Dermis blood vessel endothelial cell (primary cell): ENCODE results near the gene C6orf89. TPM values are rescaled to one million over a fixed set of nuclear protein-coding genes. Genes with fewer than 3 reads are reported as not detected.

ENCODE experiments used
- DNase-seq: peaks from one replicate; pipeline ENCODE4 v3.0.0; 2010
- total RNA-seq: library from RNA; depleted of rRNA; stranded (reverse); fragments of >200 nt; gene quantifications from 2 replicates; pipeline ENCODE4 v1.2.3, GENCODE V29; 2014

Gene C6orf89
- total RNA-seq, 1 donor from 2014 or later: 27.7 TPM

GRCh38 chr6:36970892-36971842, 85.4 kb downstream of the C6orf89 start:
- no peak for DNase-seq

GRCh38 chr6:36971921-36972673, 86.3 kb downstream of the C6orf89 start:
- DNase-seq: no peak

GRCh38 chr6:36973190-36973589, 87.4 kb downstream of the C6orf89 start:
- DNase-seq: no peak

DNA sequence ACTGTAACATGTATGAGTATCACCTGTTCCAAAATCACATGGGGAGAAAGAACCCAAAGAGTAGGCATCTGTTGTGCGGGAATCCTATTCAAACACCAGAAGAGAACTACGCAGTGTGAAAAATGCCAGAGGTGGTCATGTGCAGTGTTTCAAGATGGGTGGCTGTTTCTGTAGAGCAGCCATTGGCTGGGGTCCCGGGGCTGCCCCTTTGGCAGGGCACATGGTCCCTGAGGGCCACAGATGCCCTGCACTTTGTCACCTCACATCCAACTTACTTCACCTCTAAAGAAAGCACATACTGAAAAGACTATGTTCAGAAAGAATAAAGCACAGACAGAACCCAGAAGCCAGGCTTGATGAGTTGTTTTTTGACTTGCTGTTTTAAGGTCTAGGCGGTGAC, 87.9 kb downstream of the C6orf89 start:
- DNase-seq: no peak

GRCh38 chr6:36975231-36976006, 89.7 kb downstream of the C6orf89 start:
- no peak for DNase-seq

DNA sequence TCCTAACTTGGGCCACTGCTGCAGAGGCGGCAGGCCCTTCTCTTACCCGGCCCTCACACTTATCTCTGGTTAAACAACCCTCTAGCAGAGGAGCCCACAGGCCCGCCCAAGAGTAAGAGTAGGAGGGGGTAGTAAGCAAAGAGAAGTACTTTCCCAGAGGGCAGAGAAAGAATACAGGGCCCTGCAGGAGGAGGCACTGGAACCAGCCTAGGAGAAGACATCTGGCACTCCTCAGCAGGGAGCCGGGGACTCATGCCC, 90.2 kb downstream of the C6orf89 start:
- no peak for DNase-seq

- DNase-seq: no peak
Measured at GRCh38 chr6:36976509-36976908, 90.8 kb downstream of the C6orf89 start.

- no peak for DNase-seq
Measured at GRCh38 chr6:36976931-36977330, 91.2 kb downstream of the C6orf89 start.

GRCh38 chr6:36977470-36977941, 91.8 kb downstream of the C6orf89 start:
- DNase-seq: peak; percentile 44

Other genes with a start within 250 kb of the C6orf89 start
- gene CDKN1A, start 207.2 kb upstream of the C6orf89 start, total RNA-seq: 141 and 189 TPM in 2 replicates
- under 0.01 TPM in 1 of 2 replicates, not detected in the other for gene RAB44, start 188.1 kb upstream of the C6orf89 start, total RNA-seq
- 12.9 and 14.0 TPM in 2 replicates for gene CPNE5, start 46.5 kb upstream of the C6orf89 start, total RNA-seq
- 21.3 and 26.9 TPM in 2 replicates for gene PPIL1, start 11.1 kb upstream of the C6orf89 start, total RNA-seq
- not detected in 2 replicates for gene PI16, start 68.8 kb downstream of the C6orf89 start, total RNA-seq
- gene MTCH1, start 100.2 kb downstream of the C6orf89 start, total RNA-seq: 290 and 303 TPM in 2 replicates
- not detected in 2 replicates for gene FGD2, start 119.7 kb downstream of the C6orf89 start, total RNA-seq